Lower leg skin (tissue), 3 donors: ENCODE measurements around the gene LRFN2.

Experiments
- POLR2A ChIP-seq, 2 donors: fragments of 450-650 bp; IDR thresholded peaks; one replicate each; pipeline ENCODE4 v1.6.1; 2016 to 2017; ENCODE audit warnings: antibody characterized with exemption in 2 of 2, mild to moderate bottlenecking in 1 of 2, moderate library complexity in 1 of 2
- TF ChIP-seq, protein P1 (sequence below), 3 donors: fragments of 450-650 bp; IDR thresholded peaks; one replicate each; pipeline ENCODE4 v1.5.1; 2016; ENCODE audit warnings: antibody characterized with exemption in 3 of 3, mild to moderate bottlenecking in 3 of 3, moderate library complexity in 2 of 3

DNA sequence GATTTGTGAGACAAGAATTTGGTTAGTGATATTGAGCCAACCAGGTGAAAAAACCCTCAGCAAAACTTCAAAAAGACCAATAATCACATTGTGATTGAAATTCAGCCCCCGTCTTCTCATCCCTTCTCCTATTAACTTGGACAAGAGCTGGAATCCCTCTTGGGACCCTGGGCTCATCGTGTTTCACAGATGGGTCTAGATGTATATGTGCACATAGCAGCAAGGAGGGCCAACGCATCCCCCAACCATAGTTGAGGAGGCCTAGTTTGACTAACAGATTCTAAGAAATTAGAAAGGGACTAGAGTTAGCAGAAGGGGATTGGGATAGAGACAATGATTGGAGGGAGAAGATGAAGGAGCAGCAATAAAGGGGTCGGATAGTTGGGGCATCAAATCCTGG, 19.8 kb upstream of the LRFN2 start:
- TF ChIP-seq POLR2A (IDR thresholded peaks at IDR 0.05): no peak
- TF ChIP-seq, protein P1, sequence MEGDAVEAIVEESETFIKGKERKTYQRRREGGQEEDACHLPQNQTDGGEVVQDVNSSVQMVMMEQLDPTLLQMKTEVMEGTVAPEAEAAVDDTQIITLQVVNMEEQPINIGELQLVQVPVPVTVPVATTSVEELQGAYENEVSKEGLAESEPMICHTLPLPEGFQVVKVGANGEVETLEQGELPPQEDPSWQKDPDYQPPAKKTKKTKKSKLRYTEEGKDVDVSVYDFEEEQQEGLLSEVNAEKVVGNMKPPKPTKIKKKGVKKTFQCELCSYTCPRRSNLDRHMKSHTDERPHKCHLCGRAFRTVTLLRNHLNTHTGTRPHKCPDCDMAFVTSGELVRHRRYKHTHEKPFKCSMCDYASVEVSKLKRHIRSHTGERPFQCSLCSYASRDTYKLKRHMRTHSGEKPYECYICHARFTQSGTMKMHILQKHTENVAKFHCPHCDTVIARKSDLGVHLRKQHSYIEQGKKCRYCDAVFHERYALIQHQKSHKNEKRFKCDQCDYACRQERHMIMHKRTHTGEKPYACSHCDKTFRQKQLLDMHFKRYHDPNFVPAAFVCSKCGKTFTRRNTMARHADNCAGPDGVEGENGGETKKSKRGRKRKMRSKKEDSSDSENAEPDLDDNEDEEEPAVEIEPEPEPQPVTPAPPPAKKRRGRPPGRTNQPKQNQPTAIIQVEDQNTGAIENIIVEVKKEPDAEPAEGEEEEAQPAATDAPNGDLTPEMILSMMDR (IDR thresholded peaks at IDR 0.05): no peak
